SK-N-SH treated with all-trans-retinoic acid at 6 μM for 48 hours (cell line): ENCODE results near the gene GSTM3.

Experiments
- ATAC-seq: fragments of 200-7000 bp; cut with Tn5 transposase; 3 replicates; pipeline ENCODE4 v1.9.1; 2020; ENCODE audit warnings: mild to moderate bottlenecking, moderate library complexity
- ARNTL ChIP-seq: fragments of 450-650 bp; formaldehyde crosslinking; IDR thresholded peaks from 2 replicates; pipeline ENCODE4 v1.5.0; 2020; ENCODE audit warnings: low read depth, mild to moderate bottlenecking, moderate library complexity, borderline replicate concordance
- BACH2 ChIP-seq: fragments of 250-450 bp; sonication (Bioruptor Pico); IDR thresholded peaks from 2 replicates; pipeline ENCODE4 v1.9.0; 2021; ENCODE audit warnings: mild to moderate bottlenecking, borderline replicate concordance
- CSDC2 ChIP-seq: fragments of 250-450 bp; sonication (Bioruptor Pico); IDR thresholded peaks from 2 replicates; pipeline ENCODE4 v1.5.0; 2020; ENCODE audit warnings: mild to moderate bottlenecking, moderate library complexity
- ESRRG ChIP-seq: fragments of 250-450 bp; sonication (Bioruptor Pico); IDR thresholded peaks from 2 replicates; pipeline ENCODE4 v1.6.1; 2021; ENCODE audit warnings: mild to moderate bottlenecking
- GLIS3 ChIP-seq: fragments of 250-450 bp; sonication (Bioruptor Pico); IDR thresholded peaks from 2 replicates; pipeline ENCODE4 v1.5.0; 2020; ENCODE audit warnings: mild to moderate bottlenecking, moderate library complexity
- ISL1 ChIP-seq: fragments of 250-450 bp; sonication (Bioruptor Pico); IDR thresholded peaks from 2 replicates; pipeline ENCODE4 v2.1.2; 2022; ENCODE audit warnings: mild to moderate bottlenecking, moderate library complexity
- OSR1 ChIP-seq: fragments of 250-450 bp; sonication (Bioruptor Pico); IDR thresholded peaks from 2 replicates; pipeline ENCODE4 v1.8.0; 2022; ENCODE audit warnings: moderate library complexity, mild to moderate bottlenecking, inconsistent platforms
- PPARA ChIP-seq: fragments of 250-450 bp; sonication (Bioruptor Pico); IDR thresholded peaks from 2 replicates; pipeline ENCODE4 v1.5.0; 2020; ENCODE audit warnings: mild to moderate bottlenecking, borderline replicate concordance
- RARB ChIP-seq: fragments of 250-450 bp; sonication (Bioruptor Pico); IDR thresholded peaks from 2 replicates; pipeline ENCODE4 v1.8.0; 2021; ENCODE audit warnings: mild to moderate bottlenecking, moderate library complexity
- SNAI2 ChIP-seq: fragments of 250-450 bp; sonication (Bioruptor Pico); IDR thresholded peaks from 2 replicates; pipeline ENCODE4 v1.5.0; 2020; ENCODE audit warnings: mild to moderate bottlenecking, moderate library complexity
- TCF4 ChIP-seq: fragments of 250-450 bp; sonication (Bioruptor Pico); IDR thresholded peaks from 2 replicates; pipeline ENCODE4 v1.8.0; 2021; ENCODE audit warnings: mild to moderate bottlenecking, moderate library complexity, borderline replicate concordance
- ZC3H10 ChIP-seq: fragments of 250-450 bp; sonication (Bioruptor Pico); IDR thresholded peaks from 2 replicates; pipeline ENCODE4 v1.5.1; 2021; ENCODE audit warnings: mild to moderate bottlenecking, moderate library complexity
- ZFP3 ChIP-seq: fragments of 250-450 bp; sonication (Bioruptor Pico); IDR thresholded peaks from 2 replicates; pipeline ENCODE4 v1.5.0; 2020; ENCODE audit warnings: mild to moderate bottlenecking, moderate library complexity
- ZFP30 ChIP-seq: fragments of 450-650 bp; formaldehyde crosslinking; IDR thresholded peaks from 2 replicates; pipeline ENCODE4 v1.5.0; 2022; ENCODE audit warnings: mild to moderate bottlenecking, moderate library complexity
- ZNF565 ChIP-seq: fragments of 450-650 bp; formaldehyde crosslinking; conservative IDR thresholded peaks from 2 replicates; pipeline ENCODE4 v1.5.0; 2020; ENCODE audit warnings: low read depth, mild to moderate bottlenecking, moderate library complexity
- TF ChIP-seq, protein P1 (sequence below): fragments of 250-450 bp; sonication (Bioruptor Pico); IDR thresholded peaks from 2 replicates; pipeline ENCODE4 v1.8.0; 2020; ENCODE audit warnings: mild to moderate bottlenecking, moderate library complexity, borderline replicate concordance
- TF ChIP-seq, protein P2 (sequence below): fragments of 250-450 bp; sonication (Bioruptor Pico); IDR thresholded peaks from 2 replicates; pipeline ENCODE4 v1.8.0; 2021; ENCODE audit warnings: low read depth, mild to moderate bottlenecking, moderate library complexity, borderline replicate concordance
- TF ChIP-seq, protein P3 (sequence below): fragments of 250-450 bp; sonication (Bioruptor Pico); IDR thresholded peaks from 2 replicates; pipeline ENCODE4 v1.5.0; 2020; ENCODE audit warnings: mild to moderate bottlenecking, moderate library complexity
- TF ChIP-seq, protein P4 (sequence below): fragments of 250-450 bp; sonication (Bioruptor Pico); IDR thresholded peaks from 2 replicates; pipeline ENCODE4 v1.5.1; 2020; ENCODE audit warnings: low read depth, mild to moderate bottlenecking, moderate library complexity
- TF ChIP-seq, protein P5 (sequence below): fragments of 250-450 bp; sonication (Bioruptor Pico); IDR thresholded peaks from 2 replicates; pipeline ENCODE4 v1.5.1; 2021; ENCODE audit warnings: mild to moderate bottlenecking, moderate library complexity

The GSTM3 gene

DNA sequence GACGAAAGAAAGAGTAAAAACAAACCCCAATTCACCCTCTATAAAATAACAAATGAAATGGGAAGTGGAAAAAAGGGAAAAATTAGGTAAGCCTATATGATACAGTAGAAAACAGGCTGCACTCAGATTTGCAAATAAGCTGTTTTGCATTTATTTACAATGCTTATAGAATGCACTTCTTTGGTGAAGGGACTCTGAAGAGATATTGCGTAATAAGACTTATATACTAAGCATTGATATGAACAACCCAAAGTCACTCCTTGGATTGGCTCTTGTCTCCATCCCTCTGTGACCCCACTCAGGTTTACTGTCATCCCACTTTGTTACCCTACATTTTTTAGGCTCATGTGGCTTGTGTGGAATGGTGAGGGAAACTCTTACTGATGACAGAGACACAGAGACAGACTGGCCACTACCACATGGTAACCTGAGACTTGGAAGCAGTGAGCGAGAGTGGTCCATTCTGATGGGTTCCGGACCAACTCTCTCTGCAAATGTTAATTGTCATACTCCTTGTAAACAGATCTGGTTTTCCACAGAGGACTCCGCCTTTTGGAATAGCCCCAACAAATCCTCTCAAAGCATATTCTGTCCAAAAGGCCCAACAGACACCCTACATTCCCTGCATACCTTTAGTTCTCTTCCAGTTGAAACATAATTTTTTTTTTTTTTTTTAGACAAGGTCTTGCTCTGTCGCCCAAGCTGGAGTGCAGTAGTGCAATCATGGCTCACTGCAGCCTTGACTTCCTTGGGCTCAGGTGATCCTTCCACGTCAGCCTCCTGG, 17.7 kb downstream of the GSTM3 start (continued):
- TF ChIP-seq, protein P1, sequence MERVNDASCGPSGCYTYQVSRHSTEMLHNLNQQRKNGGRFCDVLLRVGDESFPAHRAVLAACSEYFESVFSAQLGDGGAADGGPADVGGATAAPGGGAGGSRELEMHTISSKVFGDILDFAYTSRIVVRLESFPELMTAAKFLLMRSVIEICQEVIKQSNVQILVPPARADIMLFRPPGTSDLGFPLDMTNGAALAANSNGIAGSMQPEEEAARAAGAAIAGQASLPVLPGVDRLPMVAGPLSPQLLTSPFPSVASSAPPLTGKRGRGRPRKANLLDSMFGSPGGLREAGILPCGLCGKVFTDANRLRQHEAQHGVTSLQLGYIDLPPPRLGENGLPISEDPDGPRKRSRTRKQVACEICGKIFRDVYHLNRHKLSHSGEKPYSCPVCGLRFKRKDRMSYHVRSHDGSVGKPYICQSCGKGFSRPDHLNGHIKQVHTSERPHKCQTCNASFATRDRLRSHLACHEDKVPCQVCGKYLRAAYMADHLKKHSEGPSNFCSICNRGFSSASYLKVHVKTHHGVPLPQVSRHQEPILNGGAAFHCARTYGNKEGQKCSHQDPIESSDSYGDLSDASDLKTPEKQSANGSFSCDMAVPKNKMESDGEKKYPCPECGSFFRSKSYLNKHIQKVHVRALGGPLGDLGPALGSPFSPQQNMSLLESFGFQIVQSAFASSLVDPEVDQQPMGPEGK, result no peak
- no peak for TF ChIP-seq PPARA (CRISPR knock-in tag)
- no peak for TF ChIP-seq ZFP30 (CRISPR knock-in tag)
- TF ChIP-seq, all 23 proteins: peak for 0

DNA sequence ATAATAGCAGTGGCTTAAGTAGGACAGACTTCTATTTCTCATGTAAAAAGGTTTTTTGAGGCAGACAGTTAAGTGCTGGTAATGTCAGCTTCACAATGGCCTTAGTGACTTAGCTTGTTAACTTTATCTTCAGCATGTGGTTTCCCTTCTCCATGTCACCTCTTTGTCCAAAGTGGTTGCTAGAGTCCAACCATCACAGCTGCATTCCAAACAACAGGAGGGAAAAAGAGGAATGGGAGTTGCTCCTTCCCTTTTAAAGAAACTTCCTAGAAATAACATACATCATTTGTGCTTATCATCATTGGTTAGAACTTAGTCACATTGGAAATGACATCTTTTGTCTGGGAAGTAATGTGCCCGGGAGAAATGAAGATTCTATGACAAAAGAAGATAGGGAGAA, 18.9 kb downstream of the GSTM3 start:
- ATAC-seq, result no peak

DNA sequence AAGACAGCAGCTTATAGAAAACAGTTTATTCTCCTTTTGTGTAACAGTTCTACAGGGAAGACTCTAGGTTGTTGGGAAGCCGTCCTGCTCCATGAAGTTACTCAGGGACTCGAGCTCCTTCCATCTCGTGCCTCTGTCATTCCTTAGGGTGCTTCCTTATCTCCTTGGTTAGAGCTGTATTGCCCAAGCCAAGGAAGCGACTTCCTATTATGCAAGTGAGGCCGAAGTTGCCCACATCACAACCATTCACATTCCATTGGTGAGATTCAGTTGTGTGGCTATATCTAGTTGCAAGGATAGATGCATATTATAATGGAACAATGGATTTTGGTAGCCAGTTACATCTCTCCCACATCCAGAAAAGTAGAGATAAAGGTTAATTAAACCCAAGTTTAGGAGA, 19.8 kb downstream of the GSTM3 start:
- ATAC-seq, result no peak
- TF ChIP-seq ZFP3 (CRISPR knock-in tag) (no peak), GLIS3 (no peak), ESRRG (CRISPR knock-in tag) (no peak), SNAI2 (CRISPR knock-in tag) (no peak), ZFP30 (CRISPR knock-in tag) (no peak), RARB (no peak), ZC3H10 (CRISPR knock-in tag) (no peak), OSR1 (no peak), ARNTL (CRISPR knock-in tag) (no peak)
- TF ChIP-seq, protein P1, result no peak
- TF ChIP-seq, protein P2, sequence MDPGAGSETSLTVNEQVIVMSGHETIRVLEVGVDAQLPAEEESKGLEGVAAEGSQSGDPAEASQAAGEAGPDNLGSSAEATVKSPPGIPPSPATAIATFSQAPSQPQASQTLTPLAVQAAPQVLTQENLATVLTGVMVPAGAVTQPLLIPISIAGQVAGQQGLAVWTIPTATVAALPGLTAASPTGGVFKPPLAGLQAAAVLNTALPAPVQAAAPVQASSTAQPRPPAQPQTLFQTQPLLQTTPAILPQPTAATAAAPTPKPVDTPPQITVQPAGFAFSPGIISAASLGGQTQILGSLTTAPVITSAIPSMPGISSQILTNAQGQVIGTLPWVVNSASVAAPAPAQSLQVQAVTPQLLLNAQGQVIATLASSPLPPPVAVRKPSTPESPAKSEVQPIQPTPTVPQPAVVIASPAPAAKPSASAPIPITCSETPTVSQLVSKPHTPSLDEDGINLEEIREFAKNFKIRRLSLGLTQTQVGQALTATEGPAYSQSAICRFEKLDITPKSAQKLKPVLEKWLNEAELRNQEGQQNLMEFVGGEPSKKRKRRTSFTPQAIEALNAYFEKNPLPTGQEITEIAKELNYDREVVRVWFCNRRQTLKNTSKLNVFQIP (CRISPR knock-in tag), result no peak
- TF ChIP-seq, protein P3, sequence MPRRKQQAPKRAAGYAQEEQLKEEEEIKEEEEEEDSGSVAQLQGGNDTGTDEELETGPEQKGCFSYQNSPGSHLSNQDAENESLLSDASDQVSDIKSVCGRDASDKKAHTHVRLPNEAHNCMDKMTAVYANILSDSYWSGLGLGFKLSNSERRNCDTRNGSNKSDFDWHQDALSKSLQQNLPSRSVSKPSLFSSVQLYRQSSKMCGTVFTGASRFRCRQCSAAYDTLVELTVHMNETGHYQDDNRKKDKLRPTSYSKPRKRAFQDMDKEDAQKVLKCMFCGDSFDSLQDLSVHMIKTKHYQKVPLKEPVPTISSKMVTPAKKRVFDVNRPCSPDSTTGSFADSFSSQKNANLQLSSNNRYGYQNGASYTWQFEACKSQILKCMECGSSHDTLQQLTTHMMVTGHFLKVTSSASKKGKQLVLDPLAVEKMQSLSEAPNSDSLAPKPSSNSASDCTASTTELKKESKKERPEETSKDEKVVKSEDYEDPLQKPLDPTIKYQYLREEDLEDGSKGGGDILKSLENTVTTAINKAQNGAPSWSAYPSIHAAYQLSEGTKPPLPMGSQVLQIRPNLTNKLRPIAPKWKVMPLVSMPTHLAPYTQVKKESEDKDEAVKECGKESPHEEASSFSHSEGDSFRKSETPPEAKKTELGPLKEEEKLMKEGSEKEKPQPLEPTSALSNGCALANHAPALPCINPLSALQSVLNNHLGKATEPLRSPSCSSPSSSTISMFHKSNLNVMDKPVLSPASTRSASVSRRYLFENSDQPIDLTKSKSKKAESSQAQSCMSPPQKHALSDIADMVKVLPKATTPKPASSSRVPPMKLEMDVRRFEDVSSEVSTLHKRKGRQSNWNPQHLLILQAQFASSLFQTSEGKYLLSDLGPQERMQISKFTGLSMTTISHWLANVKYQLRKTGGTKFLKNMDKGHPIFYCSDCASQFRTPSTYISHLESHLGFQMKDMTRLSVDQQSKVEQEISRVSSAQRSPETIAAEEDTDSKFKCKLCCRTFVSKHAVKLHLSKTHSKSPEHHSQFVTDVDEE, result no peak

More for the DNA sequence above, 18.9 kb downstream of the GSTM3 start:
- no peak for TF ChIP-seq RARB
- TF ChIP-seq ESRRG (CRISPR knock-in tag), result no peak
- TF ChIP-seq, protein P4, sequence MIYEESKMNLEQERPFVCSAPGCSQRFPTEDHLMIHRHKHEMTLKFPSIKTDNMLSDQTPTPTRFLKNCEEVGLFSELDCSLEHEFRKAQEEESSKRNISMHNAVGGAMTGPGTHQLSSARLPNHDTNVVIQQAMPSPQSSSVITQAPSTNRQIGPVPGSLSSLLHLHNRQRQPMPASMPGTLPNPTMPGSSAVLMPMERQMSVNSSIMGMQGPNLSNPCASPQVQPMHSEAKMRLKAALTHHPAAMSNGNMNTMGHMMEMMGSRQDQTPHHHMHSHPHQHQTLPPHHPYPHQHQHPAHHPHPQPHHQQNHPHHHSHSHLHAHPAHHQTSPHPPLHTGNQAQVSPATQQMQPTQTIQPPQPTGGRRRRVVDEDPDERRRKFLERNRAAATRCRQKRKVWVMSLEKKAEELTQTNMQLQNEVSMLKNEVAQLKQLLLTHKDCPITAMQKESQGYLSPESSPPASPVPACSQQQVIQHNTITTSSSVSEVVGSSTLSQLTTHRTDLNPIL (CRISPR knock-in tag), result no peak
- no peak for TF ChIP-seq PPARA (CRISPR knock-in tag)
- no peak for TF ChIP-seq SNAI2 (CRISPR knock-in tag)
- no peak for TF ChIP-seq ISL1 (CRISPR knock-in tag)
- TF ChIP-seq BACH2, result no peak
- TF ChIP-seq ZFP3 (CRISPR knock-in tag), result no peak
- TF ChIP-seq CSDC2 (CRISPR knock-in tag), result no peak
- TF ChIP-seq, protein P5, sequence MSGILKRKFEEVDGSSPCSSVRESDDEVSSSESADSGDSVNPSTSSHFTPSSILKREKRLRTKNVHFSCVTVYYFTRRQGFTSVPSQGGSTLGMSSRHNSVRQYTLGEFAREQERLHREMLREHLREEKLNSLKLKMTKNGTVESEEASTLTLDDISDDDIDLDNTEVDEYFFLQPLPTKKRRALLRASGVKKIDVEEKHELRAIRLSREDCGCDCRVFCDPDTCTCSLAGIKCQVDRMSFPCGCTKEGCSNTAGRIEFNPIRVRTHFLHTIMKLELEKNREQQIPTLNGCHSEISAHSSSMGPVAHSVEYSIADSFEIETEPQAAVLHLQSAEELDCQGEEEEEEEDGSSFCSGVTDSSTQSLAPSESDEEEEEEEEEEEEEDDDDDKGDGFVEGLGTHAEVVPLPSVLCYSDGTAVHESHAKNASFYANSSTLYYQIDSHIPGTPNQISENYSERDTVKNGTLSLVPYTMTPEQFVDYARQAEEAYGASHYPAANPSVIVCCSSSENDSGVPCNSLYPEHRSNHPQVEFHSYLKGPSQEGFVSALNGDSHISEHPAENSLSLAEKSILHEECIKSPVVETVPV (CRISPR knock-in tag), result no peak
- TF ChIP-seq ZNF565, result no peak
- TF ChIP-seq, protein P3, result no peak
- TF ChIP-seq TCF4 (CRISPR knock-in tag), result no peak
- TF ChIP-seq GLIS3, result no peak
- no peak for TF ChIP-seq ZFP30 (CRISPR knock-in tag)
- TF ChIP-seq, all 23 proteins: peak for 0
